RWPE2 (cell line): ENCODE measurements around the gene CCDC146.
A peak's percentile ranks its signal among the peaks of the same experiment; 100 is the strongest.

Source experiments
- ATAC-seq: fragments of 200-7000 bp; cut with Tn5 transposase; 3 replicates; pipeline ENCODE4 v1.9.1; 2021; ENCODE audit warnings: low read depth
- DNase-seq: peaks from one replicate; pipeline ENCODE4 v3.0.0-alpha.2; 2020; ENCODE audit warnings: low spot score
- H3K27ac ChIP-seq: fragments of 450-650 bp; 2 replicates; pipeline ENCODE4 v1.5.1; 2017; ENCODE audit warnings: mild to moderate bottlenecking; ENCODE audit not compliant: poor library complexity, severe bottlenecking
- H3K27me3 ChIP-seq: fragments of 250-450 bp; sonication (Bioruptor Pico); 2 replicates; pipeline ENCODE4 v1.5.1; 2021; ENCODE audit warnings: mild to moderate bottlenecking, moderate library complexity; ENCODE audit not compliant: insufficient read depth, poor library complexity, severe bottlenecking
- H3K36me3 ChIP-seq: fragments of 250-450 bp; sonication (Bioruptor Pico); 2 replicates; pipeline ENCODE4 v1.5.1; 2020; ENCODE audit warnings: low read depth, mild to moderate bottlenecking, moderate library complexity
- H3K4me1 ChIP-seq: fragments of 250-450 bp; sonication (Bioruptor Pico); 2 replicates; pipeline ENCODE4 v1.5.1; 2021; ENCODE audit warnings: mild to moderate bottlenecking, moderate library complexity; ENCODE audit not compliant: insufficient read depth, poor library complexity, severe bottlenecking
- H3K4me3 ChIP-seq: fragments of 250-450 bp; sonication (Bioruptor Pico); 2 replicates; pipeline ENCODE4 v1.5.1; 2021; ENCODE audit warnings: mild to moderate bottlenecking, moderate library complexity; ENCODE audit not compliant: severe bottlenecking
- H3K9me3 ChIP-seq: fragments of 250-450 bp; sonication (Bioruptor Pico); 2 replicates; pipeline ENCODE4 v1.5.1; 2021; ENCODE audit warnings: mild to moderate bottlenecking, moderate library complexity; ENCODE audit not compliant: severe bottlenecking
- CTCF ChIP-seq: fragments of 450-650 bp; IDR thresholded peaks from one replicate; pipeline ENCODE4 v1.5.1; 2017; ENCODE audit warnings: mild to moderate bottlenecking, moderate library complexity; ENCODE audit not compliant: poor library complexity, severe bottlenecking

The CCDC146 gene

DNA sequence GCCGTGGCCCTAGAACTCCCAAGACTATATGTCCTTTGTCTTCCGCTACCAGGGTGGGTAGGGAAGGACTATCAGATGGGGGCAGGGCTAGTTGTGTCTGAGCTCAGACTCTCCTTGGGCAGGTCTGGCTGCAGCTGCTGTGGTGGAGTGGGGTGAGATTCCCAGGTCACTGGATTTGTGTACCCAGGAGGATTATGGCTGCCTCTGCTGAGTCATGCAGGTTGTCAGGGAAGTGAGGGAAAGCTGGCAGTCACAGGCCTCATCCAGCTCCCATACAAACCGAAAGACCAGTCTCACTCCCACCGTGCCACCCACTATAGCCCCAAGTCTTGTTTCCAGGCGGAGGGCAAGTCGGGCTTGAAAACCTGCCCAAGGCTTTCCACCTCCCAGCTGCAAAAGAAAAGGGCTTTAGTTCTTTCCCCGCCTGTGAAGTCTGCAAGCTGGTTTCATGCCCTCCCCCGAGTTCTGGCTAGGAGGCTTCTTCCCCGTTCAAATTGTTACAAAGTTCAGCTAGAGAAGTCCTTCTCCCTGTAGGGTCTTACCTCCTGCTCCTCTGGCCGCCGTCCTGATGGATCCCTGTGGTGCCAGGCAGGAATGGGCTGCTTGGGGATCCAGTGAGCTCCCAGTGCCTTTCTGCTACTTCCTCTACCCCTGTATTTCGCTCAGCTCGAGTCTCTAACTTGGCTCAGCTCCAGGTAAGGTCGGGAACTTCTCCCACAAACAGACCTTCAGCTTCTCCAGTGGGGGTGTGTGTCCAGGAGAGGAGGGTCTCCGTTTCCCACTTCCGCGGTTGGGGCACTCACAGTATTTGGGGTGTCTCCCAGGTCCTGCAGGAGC, 184.0 kb downstream of the CCDC146 start:
- no peaks in the 10 kb centered on the region for H3K9me3 ChIP-seq
- ATAC-seq: no peak

GRCh38 chr7:77308792-77309191, 186.4 kb downstream of the CCDC146 start:
- H3K9me3 ChIP-seq: no peaks in the 10 kb centered on the region
- H3K27ac ChIP-seq: peak overlapping the region; percentile 50
- ATAC-seq (peak; percentile 52), DNase-seq (no peak)
- H3K4me3 ChIP-seq: no peak overlapping the region
- no peaks in the 10 kb centered on the region for H3K27me3 ChIP-seq
- peaks cover 14% of the 10 kb centered on the region for H3K4me1 ChIP-seq
- H3K36me3 ChIP-seq: no peaks in the 10 kb centered on the region
- TF ChIP-seq CTCF: no peak

More for the DNA sequence above, 184.0 kb downstream of the CCDC146 start:
- no peak for DNase-seq
- Histone ChIP-seq H3K27ac (no peak overlapping the region), H3K4me1 (peaks cover 14% of the 10 kb centered on the region), H3K36me3 (no peaks in the 10 kb centered on the region), H3K27me3 (no peaks in the 10 kb centered on the region), H3K4me3 (no peak overlapping the region)
- no peak for TF ChIP-seq CTCF

DNA sequence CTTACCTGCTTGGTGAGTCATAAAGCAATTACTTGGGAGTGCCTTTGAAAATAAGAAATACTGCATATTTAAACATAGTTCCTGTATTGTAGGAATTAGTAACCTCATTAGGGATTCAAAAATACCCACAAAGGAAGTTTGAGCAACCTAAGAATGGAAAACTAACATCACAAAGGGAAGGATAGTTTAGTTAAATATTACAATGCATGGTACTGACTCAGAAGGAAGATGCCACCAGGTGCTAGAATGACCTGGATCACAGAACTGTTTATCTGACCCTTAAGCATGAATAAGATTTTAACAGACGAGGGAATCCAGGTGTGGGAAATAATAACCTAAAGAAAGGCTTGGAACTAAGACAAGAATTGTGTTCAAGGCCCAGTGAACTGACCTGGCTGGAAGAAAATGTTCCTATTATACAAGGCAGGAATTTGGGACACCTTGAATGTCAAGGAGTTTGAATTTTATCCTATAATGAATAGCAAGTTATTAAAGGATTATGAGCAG, 187.4 kb downstream of the CCDC146 start:
- H3K36me3 ChIP-seq: no peaks in the 10 kb centered on the region
- peaks cover 14% of the 10 kb centered on the region for H3K4me1 ChIP-seq
- peak overlapping the region; percentile 50 for H3K27ac ChIP-seq
- no peaks in the 10 kb centered on the region for H3K9me3 ChIP-seq
- H3K4me3 ChIP-seq: no peak overlapping the region
- ATAC-seq (peak; percentile 82), DNase-seq (no peak)
- H3K27me3 ChIP-seq: no peaks in the 10 kb centered on the region
- TF ChIP-seq CTCF: no peak

GRCh38 chr7:77310982-77311381, 188.6 kb downstream of the CCDC146 start:
- Histone ChIP-seq H3K27ac (no peak overlapping the region), H3K27me3 (no peaks in the 10 kb centered on the region), H3K9me3 (no peaks in the 10 kb centered on the region), H3K4me1 (peaks cover 14% of the 10 kb centered on the region), H3K36me3 (no peaks in the 10 kb centered on the region), H3K4me3 (no peak overlapping the region)
- no peak for ATAC-seq
- no peak for TF ChIP-seq CTCF
- no peak for DNase-seq

DNA sequence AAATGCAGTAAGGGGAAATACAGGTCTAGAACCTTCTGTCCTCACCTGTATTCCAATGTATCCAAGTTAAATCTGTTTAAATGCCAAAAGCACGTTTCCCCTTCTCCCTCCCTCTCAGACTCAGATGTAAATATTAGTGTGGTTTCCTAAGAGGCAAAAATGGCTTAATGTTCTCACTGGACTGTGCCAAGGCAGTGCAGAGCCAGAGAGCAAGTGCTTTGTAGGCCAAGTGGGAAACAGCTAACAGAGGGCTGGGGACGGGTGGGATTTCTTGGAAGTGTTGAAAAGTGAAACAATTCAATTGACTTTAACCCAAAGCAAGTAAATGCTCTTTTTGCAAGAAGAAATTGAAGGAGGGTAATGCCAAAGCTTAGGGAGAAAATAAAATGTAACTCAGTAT, 190.7 kb downstream of the CCDC146 start:
- DNase-seq (no peak), ATAC-seq (no peak)
- no peaks in the 10 kb centered on the region for H3K27me3 ChIP-seq
- H3K27ac ChIP-seq: no peak overlapping the region
- H3K4me1 ChIP-seq: peaks cover 14% of the 10 kb centered on the region
- no peaks in the 10 kb centered on the region for H3K9me3 ChIP-seq
- TF ChIP-seq CTCF: no peak
- no peaks in the 10 kb centered on the region for H3K36me3 ChIP-seq
- no peak overlapping the region for H3K4me3 ChIP-seq
